ENCODE results near the gene OLAH. TPM values are rescaled to one million over a fixed set of nuclear protein-coding genes. Genes with fewer than 3 reads are reported as not detected.
A peak's percentile ranks its signal among the peaks of the same experiment; 100 is the strongest.
"Not testable (repeated sequence)": the region's sequence is repeated elsewhere in the genome, so short reads cannot be mapped to it uniquely, and the experiment has no call there.

The OLAH gene
- total RNA-seq, 1 experiment from 2014 or later: not detected

- TF ChIP-seq ZBTB43 (CRISPR knock-in tag; IDR thresholded peaks at IDR 0.05): no peak
Observed at GRCh38 chr10:14995964-14996565, 47.7 kb upstream of the OLAH start (continued).

GRCh38 chr10:15013530-15013929 is 30.2 kb upstream of the OLAH start:
- H3K4me1 Mint-ChIP-seq; H3K27ac Mint-ChIP-seq; ATAC-seq; POLR2A ChIA-PET; H3K36me3 Mint-ChIP-seq; H3K4me3 Mint-ChIP-seq; H3K9me3 Mint-ChIP-seq; H3K27me3 Mint-ChIP-seq (ENCODE audit: low read depth); DNase-seq (ENCODE audit: low spot score); CTCF ChIA-PET: not testable (repeated sequence)

GRCh38 chr10:15015451-15015850 is 28.3 kb upstream of the OLAH start:
- ATAC-seq (no peak), DNase-seq (ENCODE audit: low spot score) (no peak)
- no peak overlapping the region for H3K27ac Mint-ChIP-seq
- no peaks in the 10 kb centered on the region for H3K4me1 Mint-ChIP-seq
- H3K9me3 Mint-ChIP-seq: no peaks in the 10 kb centered on the region
- TF ChIP-seq GRHL2 (CRISPR knock-in tag; IDR thresholded peaks at IDR 0.05; ENCODE audit: insufficient replicate concordance, severe bottlenecking): no peak
- no peaks in the 10 kb centered on the region for H3K36me3 Mint-ChIP-seq
- ChIA-PET POLR2A (no interaction called here), CTCF (no interaction called here)
- H3K27me3 Mint-ChIP-seq (ENCODE audit: low read depth): peaks cover 6% of the 10 kb centered on the region
- H3K4me3 Mint-ChIP-seq: no peak overlapping the region

GRCh38 chr10:15020966-15021365 is 22.8 kb upstream of the OLAH start:
- H3K4me3 Mint-ChIP-seq; H3K36me3 Mint-ChIP-seq; CTCF ChIA-PET; H3K4me1 Mint-ChIP-seq; H3K9me3 Mint-ChIP-seq; DNase-seq (ENCODE audit: low spot score); H3K27ac Mint-ChIP-seq; POLR2A ChIA-PET; ATAC-seq; H3K27me3 Mint-ChIP-seq (ENCODE audit: low read depth): not testable (repeated sequence)

- CTCF ChIA-PET; H3K9me3 Mint-ChIP-seq; H3K4me1 Mint-ChIP-seq; DNase-seq (ENCODE audit: low spot score); ATAC-seq; POLR2A ChIA-PET; H3K27ac Mint-ChIP-seq; H3K27me3 Mint-ChIP-seq (ENCODE audit: low read depth); H3K36me3 Mint-ChIP-seq; H3K4me3 Mint-ChIP-seq: not testable (repeated sequence)
Observed at GRCh38 chr10:15023079-15023478, 20.7 kb upstream of the OLAH start.

- H3K4me1 Mint-ChIP-seq; H3K27me3 Mint-ChIP-seq (ENCODE audit: low read depth); POLR2A ChIA-PET; H3K9me3 Mint-ChIP-seq; ATAC-seq; H3K36me3 Mint-ChIP-seq; DNase-seq (ENCODE audit: low spot score); H3K4me3 Mint-ChIP-seq: not testable (repeated sequence)
- H3K27ac Mint-ChIP-seq: peak overlapping the region; percentile 39
- CTCF ChIA-PET: interaction anchor here (0.6 kb wide), 1 partner anchor 42 kb away, joined by 3 read pairs; no protein-coding TSS in a partner anchor
Observed at GRCh38 chr10:15024017-15025004, 19.4 kb upstream of the OLAH start.

- POLR2A ChIA-PET; H3K9me3 Mint-ChIP-seq; H3K27ac Mint-ChIP-seq; H3K36me3 Mint-ChIP-seq; H3K4me3 Mint-ChIP-seq; H3K27me3 Mint-ChIP-seq (ENCODE audit: low read depth); DNase-seq (ENCODE audit: low spot score); H3K4me1 Mint-ChIP-seq; CTCF ChIA-PET; ATAC-seq: not testable (repeated sequence)
Observed at GRCh38 chr10:15025040-15025439, 18.7 kb upstream of the OLAH start.

GRCh38 chr10:15027741-15028140 is 16.0 kb upstream of the OLAH start:
- DNase-seq (ENCODE audit: low spot score): no peak
- no peak for TF ChIP-seq TP53 (CRISPR knock-in tag; IDR thresholded peaks at IDR 0.05)
- TF ChIP-seq E2F4 (CRISPR knock-in tag; IDR thresholded peaks at IDR 0.05; ENCODE audit: borderline replicate concordance, low read depth): no peak
- no peak for TF ChIP-seq ATF1 (CRISPR knock-in tag; IDR thresholded peaks at IDR 0.05)
- no peak for TF ChIP-seq RORB (CRISPR knock-in tag; IDR thresholded peaks at IDR 0.05)
- H3K4me1 Mint-ChIP-seq: no peaks in the 10 kb centered on the region
- POLR2A ChIA-PET: no interaction called here
- peaks cover 10% of the 10 kb centered on the region; the same call in 1 of the 2 replicates for H3K9me3 Mint-ChIP-seq
- CTCF ChIA-PET: no interaction called here
- no peak overlapping the region for H3K4me3 Mint-ChIP-seq
- no peak overlapping the region for H3K27ac Mint-ChIP-seq
- no peaks in the 10 kb centered on the region for H3K36me3 Mint-ChIP-seq
- no peak for ATAC-seq
- H3K27me3 Mint-ChIP-seq (ENCODE audit: low read depth): peaks cover 3% of the 10 kb centered on the region; the same call in 1 of the 2 replicates
